ENCODE results near the gene GPATCH8. TPM values are rescaled to one million over a fixed set of nuclear protein-coding genes. Genes with fewer than 3 reads are reported as not detected.

GPATCH8 gene
- total and polyA plus RNA-seq, 2 donors (not counting 3 experiments of a cell fraction or from before 2014, with no cell fraction given), result 14.6 to 35.3 TPM

DNA sequence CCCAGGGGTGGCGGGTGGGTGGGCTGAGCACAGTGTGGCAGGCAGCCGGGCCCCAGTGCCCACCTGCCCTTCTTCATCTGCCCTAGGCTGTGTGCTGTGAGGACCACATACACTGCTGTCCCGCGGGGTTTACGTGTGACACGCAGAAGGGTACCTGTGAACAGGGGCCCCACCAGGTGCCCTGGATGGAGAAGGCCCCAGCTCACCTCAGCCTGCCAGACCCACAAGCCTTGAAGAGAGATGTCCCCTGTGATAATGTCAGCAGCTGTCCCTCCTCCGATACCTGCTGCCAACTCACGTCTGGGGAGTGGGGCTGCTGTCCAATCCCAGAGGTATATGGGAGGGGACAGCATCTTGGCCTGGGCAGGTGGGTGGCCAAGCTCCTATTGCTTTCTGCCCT lies 151.7 kb downstream of the GPATCH8 start:
- Histone ChIP-seq H3K27me3 (ENCODE audit: control insufficient read depth in 2 of 2, insufficient read depth in 2 of 2, low read length in 2 of 2) (no peaks in the 10 kb centered on the region), H3K36me3 (ENCODE audit: control insufficient read depth in 2 of 2, extremely low read depth in 1 of 2, insufficient read depth in 2 of 2, low read length in 2 of 2) (peaks cover 6 to 41% of the 10 kb centered on the region in 2 experiments), H3K79me2 (ENCODE audit: control insufficient read depth, insufficient read depth, low read length) (no peaks in the 10 kb centered on the region), H3K9ac (replicated peaks; ENCODE audit: extremely low read depth, insufficient read depth, low read length) (no peak overlapping the region), H3K4me1 (ENCODE audit: control insufficient read depth, extremely low read depth, insufficient read depth, low read length) (no peaks in the 10 kb centered on the region), H2AFZ (ENCODE audit: low read depth, low read length) (no peak overlapping the region), H3K9me3 (replicated peaks; ENCODE audit: control insufficient read depth, insufficient read depth, low read length) (no peaks in the 10 kb centered on the region), H4K20me1 (replicated peaks; ENCODE audit: control insufficient read depth, extremely low read depth, insufficient read depth, low read length) (no peaks in the 10 kb centered on the region), H3K27ac (ENCODE audit: insufficient read depth, low read depth, low read length) (no peak overlapping the region), H3K4me3 (replicated peaks in 1 of 3; ENCODE audit: insufficient read depth in 1 of 3, low read depth in 1 of 3, low read length in 3 of 3) (no peak overlapping the region), H3K9me1 (replicated peaks; ENCODE audit: control insufficient read depth, extremely low read depth, insufficient read depth, low read length) (no peaks in the 10 kb centered on the region), H3K4me2 (ENCODE audit: insufficient read depth, low read length) (no peak overlapping the region)
- no TSS peak for BruUV-seq (replicated peaks)
- ChIA-PET CTCF (interaction anchor here (0.6 to 3.5 kb wide), 7 partner anchors 12 to 172 kb away, joined by 3 to 39 read pairs (median 8); partner anchors contain the start of gene FAM171A2), POLR2A (no interaction called here)
- FAIRE-seq (no peak), DNase-seq (ENCODE audit: low read depth, low spot score) (no peak)
- dilution Hi-C loops (cut with MboI; ENCODE audit: extremely low pct_ligation_motif_present, low sequenced_read_pairs), result no loop called here
- intact Hi-C loops (cut with micrococcal nuclease), result no loop called here
- TF ChIP-seq POLR2AphosphoS5 (IDR thresholded peaks at IDR 0.05; ENCODE audit: insufficient read depth, low read depth, low read length), result no peak
- TF ChIP-seq, protein P1, sequence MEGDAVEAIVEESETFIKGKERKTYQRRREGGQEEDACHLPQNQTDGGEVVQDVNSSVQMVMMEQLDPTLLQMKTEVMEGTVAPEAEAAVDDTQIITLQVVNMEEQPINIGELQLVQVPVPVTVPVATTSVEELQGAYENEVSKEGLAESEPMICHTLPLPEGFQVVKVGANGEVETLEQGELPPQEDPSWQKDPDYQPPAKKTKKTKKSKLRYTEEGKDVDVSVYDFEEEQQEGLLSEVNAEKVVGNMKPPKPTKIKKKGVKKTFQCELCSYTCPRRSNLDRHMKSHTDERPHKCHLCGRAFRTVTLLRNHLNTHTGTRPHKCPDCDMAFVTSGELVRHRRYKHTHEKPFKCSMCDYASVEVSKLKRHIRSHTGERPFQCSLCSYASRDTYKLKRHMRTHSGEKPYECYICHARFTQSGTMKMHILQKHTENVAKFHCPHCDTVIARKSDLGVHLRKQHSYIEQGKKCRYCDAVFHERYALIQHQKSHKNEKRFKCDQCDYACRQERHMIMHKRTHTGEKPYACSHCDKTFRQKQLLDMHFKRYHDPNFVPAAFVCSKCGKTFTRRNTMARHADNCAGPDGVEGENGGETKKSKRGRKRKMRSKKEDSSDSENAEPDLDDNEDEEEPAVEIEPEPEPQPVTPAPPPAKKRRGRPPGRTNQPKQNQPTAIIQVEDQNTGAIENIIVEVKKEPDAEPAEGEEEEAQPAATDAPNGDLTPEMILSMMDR (IDR thresholded peaks at IDR 0.05; ENCODE audit: extremely low read depth in 1 of 2, insufficient read depth in 1 of 2, low read depth in 1 of 2, low read length in 2 of 2), result no peak
- TF ChIP-seq MYC (IDR thresholded peaks at IDR 0.05; ENCODE audit: low read depth, low read length), result no peak
- TF ChIP-seq FOS (IDR thresholded peaks at IDR 0.05; ENCODE audit: borderline replicate concordance, insufficient read depth, low read length), result no peak
- TF ChIP-seq JUN (IDR thresholded peaks at IDR 0.05; ENCODE audit: borderline replicate concordance, insufficient read depth, insufficient read length, low read depth), result no peak
- no peak for TF ChIP-seq EZH2 (IDR thresholded peaks at IDR 0.05; ENCODE audit: borderline replicate concordance, low read depth, low read length, severe bottlenecking)
- TF ChIP-seq POLR2A (IDR thresholded peaks at IDR 0.05; ENCODE audit: low read depth, low read length), result no peak
- no peak for TF ChIP-seq GATA2 (IDR thresholded peaks at IDR 0.05; ENCODE audit: insufficient read depth, insufficient read length, low read depth, low read length)
- TF ChIP-seq MAX (IDR thresholded peaks at IDR 0.05; ENCODE audit: insufficient read depth, insufficient read length), result no peak

Data from endothelial cell of umbilical vein (primary cell).